Large intestine (tissue), 12 donors: ENCODE results near the gene OR6F1. TPM values are rescaled to one million over a fixed set of nuclear protein-coding genes. Genes with fewer than 3 reads are reported as not detected.
"Not testable (repeated sequence)": the region's sequence is repeated elsewhere in the genome, so short reads cannot be mapped to it uniquely, and the experiment has no call there.

ENCODE experiments used
- DNase-seq, 2 donors: peaks; one replicate each; pipeline versions ENCODE4 v3.0.0 to v3.0.0-alpha.2; 2013
- H3K27ac ChIP-seq: one replicate; pipeline ENCODE4 v1.5.1; 2013; ENCODE audit warnings: low read length
- H3K27me3 ChIP-seq: 2 replicates; pipeline ENCODE4 v1.6.1; 2013; ENCODE audit warnings: low read length; ENCODE audit not compliant: control insufficient read depth, insufficient read depth
- H3K36me3 ChIP-seq: 2 replicates; pipeline ENCODE4 v1.6.1; 2013; ENCODE audit warnings: low read length; ENCODE audit not compliant: control insufficient read depth, insufficient read depth
- H3K4me1 ChIP-seq: one replicate; pipeline ENCODE4 v1.6.1; 2013; ENCODE audit warnings: low read length; ENCODE audit not compliant: control insufficient read depth, insufficient read depth
- H3K4me3 ChIP-seq: one replicate; pipeline ENCODE4 v1.5.1; 2013; ENCODE audit warnings: low read length
- H3K9me3 ChIP-seq: one replicate; pipeline ENCODE4 v1.6.1; 2013; ENCODE audit warnings: mild to moderate bottlenecking, low read depth, low read length, moderate library complexity; ENCODE audit not compliant: control insufficient read depth
- WGBS: methylation state at CpG from one replicate; pipeline ENCODE4 v1.1.5; 2013; ENCODE audit warnings: low lambda C conversion rate; ENCODE audit not compliant: insufficient coverage; 5-methylcytosine and 5-hydroxymethylcytosine counted together
- long read RNA-seq, 11 donors: transcript quantifications; one replicate each; lab custom pipeline, GENCODE V29; 2026
- polyA plus RNA-seq: library from polyadenylated mRNA; unstranded; fragments of 120-200 nt; gene quantifications from one replicate; pipeline ENCODE4 v1.2.1, GENCODE V29; 2013

Gene OR6F1
- polyA plus RNA-seq: not detected
- long read RNA-seq, donor 1: 0 reads
- long read RNA-seq, donor 2: 0 reads
- long read RNA-seq, donor 3: 0 reads
- long read RNA-seq, donor 4: 0 reads
- long read RNA-seq, donor 5: 0 reads
- long read RNA-seq, donor 6: 0 reads
- long read RNA-seq, donor 7: 0 reads
- long read RNA-seq, donor 8: 0 reads
- long read RNA-seq, donor 9: 0 reads
- long read RNA-seq, donor 10: 0 reads
- long read RNA-seq, donor 11: 0 reads

GRCh38 chr1:247716546-247716945 lies at the start of gene OR6F1:
TSS of gene OR6F1 (minus strand) at chr1:247716646. CDS start at chr1:247712755, 3,891 bp downstream.
- Histone ChIP-seq H3K36me3 (no peaks in the 10 kb centered on the region), H3K27ac (no peak within 1 kb of the TSS), H3K4me3 (no peak within 1 kb of the TSS), H3K27me3 (no peaks in the 10 kb centered on the region), H3K9me3 (no peaks in the 10 kb centered on the region), H3K4me1 (no peaks in the 10 kb centered on the region)
- DNase-seq: no peak
- 88% methylated on average over 3 of the region's 3 CpGs for WGBS

GRCh38 chr1:247760456-247760855 lies 44.0 kb upstream of the OR6F1 start, which contains the start of gene OR1C1:
TSS of gene OR1C1 (minus strand) at chr1:247760556. CDS start at chr1:247758406, 2,150 bp downstream.
- Histone ChIP-seq H3K9me3 (no peaks in the 10 kb centered on the region), H3K27me3 (no peaks in the 10 kb centered on the region), H3K36me3 (no peaks in the 10 kb centered on the region), H3K4me3 (no peak within 1 kb of the TSS), H3K4me1 (no peaks in the 10 kb centered on the region), H3K27ac (no peak within 1 kb of the TSS)
- DNase-seq: no peak
- 100% methylated on average over 2 of the region's 3 CpGs for WGBS

- not testable (repeated sequence) for H3K27me3 ChIP-seq, DNase-seq, H3K36me3 ChIP-seq, H3K4me1 ChIP-seq, H3K9me3 ChIP-seq, H3K4me3 ChIP-seq, H3K27ac ChIP-seq
- 100% methylated on average over 1 of the region's 1 CpG for WGBS
These were observed 37.9 kb upstream of the OR6F1 start for GRCh38 chr1:247754311-247754710.

- no peak for DNase-seq
- no CpG with 5 or more reads among the region's 1 CpG for WGBS
- no peaks in the 10 kb centered on the region for H3K36me3 ChIP-seq
- no peaks in the 10 kb centered on the region for H3K4me1 ChIP-seq
- H3K4me3 ChIP-seq: no peak overlapping the region
- H3K27me3 ChIP-seq: no peaks in the 10 kb centered on the region
- H3K27ac ChIP-seq: no peak overlapping the region
- peaks cover 10% of the 10 kb centered on the region for H3K9me3 ChIP-seq
These were observed 33.4 kb upstream of the OR6F1 start for GRCh38 chr1:247749870-247750269.

- Histone ChIP-seq H3K4me3 (no peak within 1 kb of the TSS), H3K27me3 (no peaks in the 10 kb centered on the region), H3K4me1 (no peaks in the 10 kb centered on the region), H3K27ac (no peak within 1 kb of the TSS), H3K9me3 (peaks cover 10% of the 10 kb centered on the region), H3K36me3 (no peaks in the 10 kb centered on the region)
- no peak for DNase-seq
- WGBS: 100% methylated on average over 1 of the region's 2 CpGs
These were observed 31.6 kb upstream of the OR6F1 start, which contains the start of gene OR14A2 for GRCh38 chr1:247748041-247748440. TSS of gene OR14A2 (minus strand) at chr1:247748141.

- Histone ChIP-seq H3K4me1 (no peaks in the 10 kb centered on the region), H3K27me3 (no peaks in the 10 kb centered on the region), H3K27ac (no peak overlapping the region), H3K4me3 (no peak overlapping the region), H3K9me3 (peaks cover 10% of the 10 kb centered on the region), H3K36me3 (no peaks in the 10 kb centered on the region)
- 100% methylated on average over 1 of the region's 7 CpGs for WGBS
- DNase-seq: no peak
These were observed 31.2 kb upstream of the OR6F1 start for GRCh38 chr1:247747616-247748015.

GRCh38 chr1:247746391-247746935 lies 30.0 kb upstream of the OR6F1 start:
- DNase-seq: no peak
- Histone ChIP-seq H3K36me3 (no peaks in the 10 kb centered on the region), H3K4me3 (no peak overlapping the region), H3K4me1 (no peaks in the 10 kb centered on the region), H3K9me3 (peaks cover 10% of the 10 kb centered on the region), H3K27ac (no peak overlapping the region), H3K27me3 (no peaks in the 10 kb centered on the region)
- WGBS: no CpG with 5 or more reads among the region's 3 CpGs

- not testable (repeated sequence) for H3K4me1 ChIP-seq, H3K36me3 ChIP-seq, H3K27me3 ChIP-seq, DNase-seq, H3K9me3 ChIP-seq, H3K4me3 ChIP-seq, H3K27ac ChIP-seq
- no CpG with 5 or more reads among the region's 3 CpGs for WGBS
These were observed 25.8 kb upstream of the OR6F1 start for GRCh38 chr1:247742215-247742760.

GRCh38 chr1:247741756-247742155 lies 25.3 kb upstream of the OR6F1 start:
- H3K4me1 ChIP-seq: no peaks in the 10 kb centered on the region
- no peak overlapping the region for H3K27ac ChIP-seq
- no peaks in the 10 kb centered on the region for H3K36me3 ChIP-seq
- no peaks in the 10 kb centered on the region for H3K27me3 ChIP-seq
- no peaks in the 10 kb centered on the region for H3K9me3 ChIP-seq
- no peak overlapping the region for H3K4me3 ChIP-seq
- WGBS: 77% methylated on average over 5 of the region's 5 CpGs
- no peak for DNase-seq

- 100% methylated on average over 2 of the region's 2 CpGs for WGBS
- no peaks in the 10 kb centered on the region for H3K4me1 ChIP-seq
- H3K9me3 ChIP-seq: peaks cover 4% of the 10 kb centered on the region
- H3K36me3 ChIP-seq: no peaks in the 10 kb centered on the region
- no peak for DNase-seq
- H3K27me3 ChIP-seq: no peaks in the 10 kb centered on the region
- no peak overlapping the region for H3K27ac ChIP-seq
- H3K4me3 ChIP-seq: no peak overlapping the region
These were observed 24.3 kb upstream of the OR6F1 start for GRCh38 chr1:247740721-247741120.
